ENCODE measurements around the gene FAM209A.

FAM209A gene

DNA sequence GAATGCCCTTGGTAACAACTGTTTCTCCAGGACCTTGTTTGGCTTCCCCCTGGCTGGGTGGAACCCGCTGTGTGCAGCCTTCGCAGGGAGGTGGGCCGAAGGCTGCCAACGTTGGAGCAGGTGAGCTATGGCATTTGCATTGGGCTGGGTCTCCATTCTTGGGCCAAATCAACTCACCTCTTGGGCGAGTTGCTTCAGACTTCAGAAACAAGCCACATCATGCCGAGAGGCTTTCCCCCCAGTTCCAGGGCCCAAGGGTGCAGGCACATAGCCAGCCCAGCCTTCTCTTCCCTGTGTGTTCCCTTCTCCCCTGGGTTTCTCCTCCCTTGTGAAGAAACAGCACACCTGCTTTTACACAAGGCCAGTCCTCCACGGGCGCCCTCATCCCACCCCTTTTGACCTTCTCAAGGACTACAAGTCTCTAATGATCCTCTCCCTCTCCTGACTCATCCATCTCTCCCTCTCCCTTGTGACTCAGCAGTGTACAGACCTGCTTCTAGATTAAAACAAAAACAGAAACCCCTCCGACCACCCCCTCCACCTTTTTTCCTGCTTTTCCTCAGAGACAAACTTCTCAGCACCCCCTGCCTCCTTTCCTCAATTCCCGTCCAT, 50.1 kb downstream of the FAM209A start:
- no peak overlapping the region for H3K4me2 ChIP-seq (ENCODE audit: low read length)
- no peak overlapping the region for H3K9ac ChIP-seq
- no peaks in the 10 kb centered on the region for H3K4me1 ChIP-seq
- H3K27me3 ChIP-seq (ENCODE audit: control insufficient read depth, insufficient read depth, low read length) = no peaks in the 10 kb centered on the region
- H3K4me3 ChIP-seq (ENCODE audit: low read depth, low read length) = no peak overlapping the region
- TF ChIP-seq, protein P1, sequence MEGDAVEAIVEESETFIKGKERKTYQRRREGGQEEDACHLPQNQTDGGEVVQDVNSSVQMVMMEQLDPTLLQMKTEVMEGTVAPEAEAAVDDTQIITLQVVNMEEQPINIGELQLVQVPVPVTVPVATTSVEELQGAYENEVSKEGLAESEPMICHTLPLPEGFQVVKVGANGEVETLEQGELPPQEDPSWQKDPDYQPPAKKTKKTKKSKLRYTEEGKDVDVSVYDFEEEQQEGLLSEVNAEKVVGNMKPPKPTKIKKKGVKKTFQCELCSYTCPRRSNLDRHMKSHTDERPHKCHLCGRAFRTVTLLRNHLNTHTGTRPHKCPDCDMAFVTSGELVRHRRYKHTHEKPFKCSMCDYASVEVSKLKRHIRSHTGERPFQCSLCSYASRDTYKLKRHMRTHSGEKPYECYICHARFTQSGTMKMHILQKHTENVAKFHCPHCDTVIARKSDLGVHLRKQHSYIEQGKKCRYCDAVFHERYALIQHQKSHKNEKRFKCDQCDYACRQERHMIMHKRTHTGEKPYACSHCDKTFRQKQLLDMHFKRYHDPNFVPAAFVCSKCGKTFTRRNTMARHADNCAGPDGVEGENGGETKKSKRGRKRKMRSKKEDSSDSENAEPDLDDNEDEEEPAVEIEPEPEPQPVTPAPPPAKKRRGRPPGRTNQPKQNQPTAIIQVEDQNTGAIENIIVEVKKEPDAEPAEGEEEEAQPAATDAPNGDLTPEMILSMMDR (IDR thresholded peaks at IDR 0.05) = no peak
- no peaks in the 10 kb centered on the region for H3K36me3 ChIP-seq (ENCODE audit: control insufficient read depth, insufficient read depth, low read length)
- no peaks in the 10 kb centered on the region for H3K79me2 ChIP-seq
- H2AFZ ChIP-seq = no peak overlapping the region
- H3K27ac ChIP-seq = no peak overlapping the region
- no peaks in the 10 kb centered on the region for H3K9me3 ChIP-seq (ENCODE audit: control insufficient read depth, low read length)

DNA sequence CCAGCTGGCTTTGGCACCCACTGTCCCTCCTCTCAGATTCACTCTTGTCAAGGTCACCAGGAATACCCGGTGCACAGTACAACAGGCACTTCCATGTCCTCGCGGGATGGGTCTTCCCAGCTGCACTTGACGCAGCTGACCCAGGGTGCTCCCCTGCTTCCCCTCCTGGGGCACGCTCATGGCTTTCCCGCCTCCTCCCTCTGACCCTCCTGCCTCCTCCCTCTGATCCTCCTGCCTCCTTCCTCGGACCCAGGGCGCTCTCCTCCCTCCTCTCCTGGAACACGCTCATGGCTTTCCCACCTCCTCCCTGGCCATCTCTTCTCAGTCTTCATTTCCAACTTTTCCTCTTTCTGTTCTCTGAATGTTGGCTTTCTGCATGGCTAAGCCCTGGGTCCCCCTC, 50.6 kb downstream of the FAM209A start:
- H3K27ac ChIP-seq = no peak overlapping the region

More for the DNA sequence above, 50.6 kb downstream of the FAM209A start:
- Histone ChIP-seq H3K9me3 (ENCODE audit: control insufficient read depth, low read length) (no peaks in the 10 kb centered on the region), H3K4me3 (ENCODE audit: low read depth, low read length) (no peak overlapping the region), H3K9ac (no peak overlapping the region), H3K36me3 (ENCODE audit: control insufficient read depth, insufficient read depth, low read length) (no peaks in the 10 kb centered on the region), H3K4me1 (no peaks in the 10 kb centered on the region), H3K27me3 (ENCODE audit: control insufficient read depth, insufficient read depth, low read length) (no peaks in the 10 kb centered on the region), H3K4me2 (ENCODE audit: low read length) (no peak overlapping the region), H2AFZ (no peak overlapping the region), H3K79me2 (no peaks in the 10 kb centered on the region)
- TF ChIP-seq, protein P1 (IDR thresholded peaks at IDR 0.05) = no peak
